IMR-90 (cell line): ENCODE measurements around the gene PSTK.

Experiments used
- BHLHE40 ChIP-seq: fragments of 150-350 bp; IDR thresholded peaks from 2 replicates; pipeline ENCODE4 v1.6.1; 2016; ENCODE audit warnings: mild to moderate bottlenecking, low read depth, low read length
- CHD1 ChIP-seq: IDR thresholded peaks from 2 replicates; pipeline ENCODE4 v1.6.1; 2012; ENCODE audit warnings: low read depth, low read length, improper control_type of control experiment
- FOS ChIP-seq: fragments of 150-350 bp; IDR thresholded peaks from 2 replicates; pipeline ENCODE4 v1.6.1; 2016; ENCODE audit warnings: low read depth, low read length
- MAFK ChIP-seq: IDR thresholded peaks from 2 replicates; pipeline ENCODE4 v1.6.1; 2012; ENCODE audit warnings: low read depth, low read length, improper control_type of control experiment
- MAZ ChIP-seq: IDR thresholded peaks from 2 replicates; pipeline ENCODE4 v1.6.1; 2012; ENCODE audit warnings: low read depth, mild to moderate bottlenecking, low read length, improper control_type of control experiment, moderate library complexity, borderline replicate concordance
- MXI1 ChIP-seq: IDR thresholded peaks from 2 replicates; pipeline ENCODE4 v1.6.1; 2012; ENCODE audit warnings: low read depth, mild to moderate bottlenecking, low read length, moderate library complexity, borderline replicate concordance
- POLR2A ChIP-seq: IDR thresholded peaks from 2 replicates; pipeline ENCODE4 v1.6.1; 2012; ENCODE audit warnings: mild to moderate bottlenecking, low read depth, low read length
- RAD21 ChIP-seq: IDR thresholded peaks from 2 replicates; pipeline ENCODE4 v1.6.1; 2012; ENCODE audit warnings: low read length, improper control_type of control experiment
- RCOR1 ChIP-seq: IDR thresholded peaks from 2 replicates; pipeline ENCODE4 v1.6.1; 2012; ENCODE audit warnings: mild to moderate bottlenecking, low read length, improper control_type of control experiment; ENCODE audit not compliant: insufficient replicate concordance
- RFX5 ChIP-seq: IDR thresholded peaks from 2 replicates; pipeline ENCODE4 v1.8.0; 2012; ENCODE audit warnings: low read depth, mild to moderate bottlenecking, low read length, moderate library complexity
- SMC3 ChIP-seq: fragments of 150-350 bp; IDR thresholded peaks from 2 replicates; pipeline ENCODE4 v1.6.1; 2016; ENCODE audit warnings: low read depth, mild to moderate bottlenecking, antibody characterized with exemption, low read length, moderate library complexity
- USF2 ChIP-seq: fragments of 150-350 bp; IDR thresholded peaks from 2 replicates; pipeline ENCODE4 v1.6.1; 2017; ENCODE audit warnings: mild to moderate bottlenecking, antibody characterized with exemption, low read length, low read depth
- TF ChIP-seq, protein P1 (sequence below): conservative IDR thresholded peaks from 2 replicates; pipeline ENCODE4 v1.5.1; 2012; ENCODE audit warnings: mild to moderate bottlenecking, low read depth, low read length, improper control_type of control experiment

DNA sequence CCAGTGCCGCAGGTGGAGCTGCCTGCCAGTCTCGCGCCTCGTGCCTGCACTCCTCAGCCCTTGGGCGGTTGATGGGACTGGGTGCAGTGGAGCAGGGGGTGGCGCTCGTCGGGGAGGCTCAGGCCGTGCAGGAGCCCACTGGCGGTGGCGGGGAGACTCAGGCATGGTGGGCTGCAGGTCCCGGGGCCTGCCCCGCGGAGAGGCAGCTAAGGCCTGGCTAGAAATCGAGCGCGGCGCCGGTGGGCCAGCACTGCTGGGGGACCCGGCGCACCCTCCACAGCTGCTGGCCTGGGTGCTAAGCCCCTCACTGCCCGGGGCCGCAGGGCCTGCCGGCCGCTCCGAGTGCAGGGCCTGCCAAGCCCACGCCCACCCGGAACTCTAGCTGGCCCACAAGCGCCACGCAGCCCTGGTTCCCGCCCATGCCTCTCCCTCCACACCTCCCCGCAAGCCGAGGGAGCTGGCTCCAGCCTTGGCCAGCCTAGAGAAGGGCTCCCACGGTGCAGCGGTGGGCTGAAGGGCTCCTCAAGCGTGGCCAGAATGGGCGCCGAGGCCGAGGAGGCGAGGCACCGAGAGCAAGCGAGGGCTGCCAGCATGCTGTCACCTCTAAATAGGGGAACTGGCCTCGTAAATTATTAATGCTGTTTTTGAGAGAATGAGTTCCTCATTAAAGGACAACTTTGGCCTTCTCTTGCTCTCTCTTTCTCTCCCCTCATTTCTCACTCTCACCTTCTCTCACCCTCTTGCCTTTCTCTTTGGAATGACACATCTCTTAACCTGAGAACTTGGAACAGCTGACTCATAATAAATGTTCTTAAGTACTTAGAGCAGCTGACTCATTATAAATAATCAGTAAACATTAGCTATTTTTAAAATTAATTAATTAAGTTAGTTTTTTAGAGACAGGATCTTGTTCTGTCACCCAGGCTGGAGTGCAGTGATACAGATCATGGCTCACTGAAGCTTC lies 33.5 kb downstream of the PSTK start:
- TF ChIP-seq MAFK (no peak), USF2 (no peak), SMC3 (no peak), MAZ (no peak), RAD21 (no peak), POLR2A (no peak), BHLHE40 (no peak), CHD1 (no peak), RFX5 (no peak), MXI1 (no peak), RCOR1 (no peak), FOS (no peak)
- TF ChIP-seq, protein P1, sequence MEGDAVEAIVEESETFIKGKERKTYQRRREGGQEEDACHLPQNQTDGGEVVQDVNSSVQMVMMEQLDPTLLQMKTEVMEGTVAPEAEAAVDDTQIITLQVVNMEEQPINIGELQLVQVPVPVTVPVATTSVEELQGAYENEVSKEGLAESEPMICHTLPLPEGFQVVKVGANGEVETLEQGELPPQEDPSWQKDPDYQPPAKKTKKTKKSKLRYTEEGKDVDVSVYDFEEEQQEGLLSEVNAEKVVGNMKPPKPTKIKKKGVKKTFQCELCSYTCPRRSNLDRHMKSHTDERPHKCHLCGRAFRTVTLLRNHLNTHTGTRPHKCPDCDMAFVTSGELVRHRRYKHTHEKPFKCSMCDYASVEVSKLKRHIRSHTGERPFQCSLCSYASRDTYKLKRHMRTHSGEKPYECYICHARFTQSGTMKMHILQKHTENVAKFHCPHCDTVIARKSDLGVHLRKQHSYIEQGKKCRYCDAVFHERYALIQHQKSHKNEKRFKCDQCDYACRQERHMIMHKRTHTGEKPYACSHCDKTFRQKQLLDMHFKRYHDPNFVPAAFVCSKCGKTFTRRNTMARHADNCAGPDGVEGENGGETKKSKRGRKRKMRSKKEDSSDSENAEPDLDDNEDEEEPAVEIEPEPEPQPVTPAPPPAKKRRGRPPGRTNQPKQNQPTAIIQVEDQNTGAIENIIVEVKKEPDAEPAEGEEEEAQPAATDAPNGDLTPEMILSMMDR = no peak
